GM18868 (cell line): Measurements from ENCODE around the gene NUDT21.
"Not testable (repeated sequence)": the region's sequence is repeated elsewhere in the genome, so short reads cannot be mapped to it uniquely, and the experiment has no call there.

Experiments used
- ATAC-seq: cut with Tn5 transposase; IDR thresholded peaks from one replicate; pipeline ENCODE4 v1.9.1; 2021; ENCODE audit warnings: mild to moderate bottlenecking, moderate library complexity; ENCODE audit not compliant: unreplicated experiment

NUDT21 gene

DNA sequence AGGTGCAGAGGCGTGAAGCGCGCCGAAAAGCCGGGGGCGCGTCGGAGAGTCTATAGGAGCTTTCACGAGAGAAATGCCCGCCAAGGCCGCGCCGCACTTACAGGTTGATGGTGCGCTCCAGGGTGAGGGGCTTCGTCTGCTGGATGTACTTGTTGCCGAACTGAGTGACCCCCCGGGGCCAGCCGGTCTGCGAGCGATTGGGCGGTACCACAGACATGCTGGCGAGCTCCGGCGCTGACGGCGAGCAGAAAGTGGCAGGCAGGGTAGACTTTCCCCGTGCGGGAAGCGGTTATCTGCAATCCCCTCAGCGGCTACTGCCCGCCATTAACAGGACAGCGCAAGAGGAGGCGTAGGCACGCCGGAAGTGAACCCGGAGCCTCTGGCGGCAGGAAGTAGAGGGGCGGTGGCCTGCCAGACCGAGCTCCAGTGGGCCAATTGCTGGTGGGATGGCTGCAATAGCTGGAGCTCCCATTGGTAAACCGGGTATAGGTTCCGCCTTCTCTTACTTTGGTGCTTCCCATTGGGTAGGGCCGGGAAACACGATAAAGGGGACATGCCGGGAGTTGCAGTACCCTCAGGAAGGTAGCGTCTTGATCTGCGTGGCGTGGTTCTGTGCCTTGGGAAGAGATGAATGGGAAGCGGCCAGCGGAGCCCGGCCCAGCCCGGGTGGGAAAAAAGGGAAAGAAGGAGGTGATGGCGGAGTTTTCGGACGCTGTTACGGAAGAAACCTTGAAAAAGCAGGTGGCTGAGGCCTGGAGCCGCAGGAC, at the start of gene NUDT21, which contains the start of gene OGFOD1:
TSS of gene NUDT21 (minus strand) at position 347 of the 767 bp plus-strand sequence. CDS start at position 217, 130 bp downstream.
TSS of gene OGFOD1 (plus strand) at position 569 of the 767 bp plus-strand sequence. CDS start at position 628, 59 bp downstream.
- ATAC-seq, result peak; percentile 98

DNA sequence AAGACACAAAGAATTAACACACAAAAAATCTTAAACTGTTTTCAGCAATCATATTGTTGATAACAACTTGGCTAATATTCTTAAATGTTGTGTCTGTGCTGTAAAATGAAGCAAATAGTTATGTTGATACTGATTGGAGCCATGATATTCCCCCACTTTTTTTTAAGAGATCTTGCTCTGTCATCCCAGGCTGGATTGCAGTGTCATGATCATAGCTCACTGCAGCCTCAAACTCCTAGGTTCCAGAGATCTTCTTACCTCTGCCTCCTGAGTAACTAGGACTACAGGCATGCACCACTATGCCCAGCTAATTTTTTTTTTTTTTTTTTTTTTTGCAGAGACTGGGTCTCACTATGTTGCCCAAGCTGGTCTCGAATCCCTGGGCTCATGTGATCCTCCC, 42.7 kb upstream of the NUDT21 start:
- no peak for ATAC-seq

DNA sequence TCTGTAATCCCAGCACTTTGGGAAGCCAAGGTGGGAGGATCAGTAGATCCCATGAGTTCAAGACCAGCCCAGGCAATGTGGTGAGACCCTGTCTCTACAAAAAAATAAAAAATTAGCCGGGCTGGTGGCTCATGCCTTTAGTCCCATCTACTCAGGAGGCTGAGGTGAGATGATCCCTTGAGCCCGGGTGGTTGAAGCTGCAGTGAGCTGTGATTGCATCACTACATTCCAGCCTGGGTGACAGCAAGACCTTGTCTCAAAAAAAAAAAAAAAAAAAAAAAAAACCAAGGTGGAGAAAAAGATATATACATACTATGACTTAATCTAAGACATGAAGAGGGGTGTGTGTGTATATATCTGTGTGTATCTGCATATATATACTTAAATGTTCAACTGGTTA, 42.0 kb upstream of the NUDT21 start:
- ATAC-seq, result no peak

DNA sequence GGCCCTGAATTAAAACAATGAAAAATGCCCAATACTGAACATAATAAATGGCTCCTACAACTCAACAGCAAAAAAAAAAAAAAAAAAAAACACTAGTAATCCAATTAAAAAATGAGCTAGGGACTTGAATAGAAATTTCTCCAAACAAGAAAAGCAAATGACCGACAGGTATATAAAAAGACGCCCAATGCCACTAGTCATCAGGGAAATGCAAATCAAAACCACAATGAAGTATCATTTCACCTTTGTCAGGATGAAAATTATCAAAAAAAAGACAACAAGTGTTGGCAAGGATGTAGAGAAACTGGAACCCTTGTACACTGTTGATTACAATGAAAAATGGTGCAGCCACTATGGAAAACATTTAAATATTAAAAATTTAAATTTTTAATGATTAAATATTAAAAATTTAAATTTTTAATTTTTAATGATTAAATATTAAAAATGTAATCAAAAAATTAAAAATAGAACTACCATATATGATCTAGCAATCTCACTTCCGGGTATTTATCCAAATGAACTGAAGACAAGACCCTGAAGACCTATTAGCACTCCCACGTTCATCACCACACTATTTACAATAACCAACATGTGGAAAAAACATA, 40.6 kb upstream of the NUDT21 start:
- no peak for ATAC-seq

DNA sequence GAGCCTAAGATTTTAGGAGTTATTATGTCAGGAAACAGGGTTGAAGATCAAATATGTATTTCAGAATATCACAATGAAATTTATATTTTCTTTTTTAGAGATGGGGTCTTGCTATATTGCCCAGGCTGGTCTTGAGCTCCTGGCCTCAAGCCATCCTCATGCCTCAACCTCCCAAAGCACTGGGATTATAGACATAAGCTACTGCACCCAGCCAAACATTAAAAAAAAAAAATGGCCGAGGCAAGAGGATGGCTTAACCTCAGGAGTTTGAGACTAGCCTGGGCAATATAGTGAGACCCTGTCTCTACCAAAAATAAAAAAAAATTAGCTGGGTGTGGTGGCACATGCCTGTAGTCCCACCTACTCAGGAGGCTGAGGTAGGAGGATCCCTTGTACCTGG, 37.7 kb upstream of the NUDT21 start:
- ATAC-seq, result not testable (repeated sequence)

GRCh38 chr16:56488035-56488434, 36.9 kb upstream of the NUDT21 start:
- ATAC-seq, result no peak

GRCh38 chr16:56483394-56483793, 32.3 kb upstream of the NUDT21 start:
- ATAC-seq, result no peak

DNA sequence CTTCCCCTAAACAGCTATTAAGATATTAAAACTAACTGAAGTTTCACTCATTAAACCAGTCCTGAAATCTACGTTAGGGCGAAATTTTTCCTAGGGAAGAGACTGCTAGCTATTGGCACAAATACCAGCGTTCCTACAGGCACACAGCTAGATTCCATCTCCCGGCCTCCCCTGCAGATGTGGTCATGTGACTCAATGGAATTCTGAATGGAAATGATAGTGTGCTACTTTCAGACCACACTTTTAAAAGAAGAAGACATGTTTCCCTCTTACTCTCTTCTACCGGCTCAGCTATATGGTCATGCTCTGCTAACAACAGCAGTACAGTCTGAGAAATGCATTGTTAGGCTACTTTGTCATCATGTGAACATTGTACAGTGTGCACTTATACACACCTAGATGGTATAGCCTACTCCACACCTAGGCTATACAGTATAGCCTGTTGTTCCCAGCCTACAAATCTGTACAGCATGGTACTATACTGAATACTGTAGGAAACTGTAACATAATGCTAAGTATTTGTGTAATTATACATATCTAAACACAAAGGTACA, 31.6 kb upstream of the NUDT21 start:
- ATAC-seq, result no peak

- no peak for ATAC-seq
These were observed 30.5 kb upstream of the NUDT21 start for GRCh38 chr16:56481468-56482122.

DNA sequence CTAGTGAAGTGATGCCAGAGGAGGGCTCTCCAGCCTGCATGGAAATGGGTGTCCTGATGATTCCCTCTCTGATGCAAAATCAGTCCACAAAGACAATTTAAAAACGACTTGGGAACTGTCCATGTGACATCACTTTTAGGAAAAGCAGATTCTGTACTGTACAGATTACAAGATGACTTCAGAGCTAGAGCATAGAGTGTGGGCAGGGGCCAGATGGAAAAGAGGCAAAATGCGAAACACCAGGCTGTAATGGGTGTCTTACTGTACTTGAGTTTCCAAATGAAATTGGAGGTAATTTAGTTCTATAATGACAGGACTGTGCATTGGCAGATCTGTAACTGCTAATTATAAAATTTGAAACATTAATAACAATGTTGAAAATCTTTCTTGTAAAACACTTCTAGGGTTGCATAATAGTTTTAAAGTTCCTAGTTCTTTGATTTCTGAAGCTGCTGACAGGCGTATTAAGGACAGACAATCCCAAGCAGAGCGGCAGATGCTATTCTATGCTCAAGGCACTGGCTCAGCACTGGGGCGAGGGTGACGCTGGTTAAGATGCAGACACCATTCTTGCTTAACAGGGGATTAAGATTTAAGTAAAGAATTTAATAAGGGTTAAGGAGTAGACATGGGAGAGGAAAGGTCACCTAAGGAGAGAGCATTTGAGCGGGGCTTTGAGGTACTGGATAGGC, 29.8 kb upstream of the NUDT21 start:
- ATAC-seq, result no peak

DNA sequence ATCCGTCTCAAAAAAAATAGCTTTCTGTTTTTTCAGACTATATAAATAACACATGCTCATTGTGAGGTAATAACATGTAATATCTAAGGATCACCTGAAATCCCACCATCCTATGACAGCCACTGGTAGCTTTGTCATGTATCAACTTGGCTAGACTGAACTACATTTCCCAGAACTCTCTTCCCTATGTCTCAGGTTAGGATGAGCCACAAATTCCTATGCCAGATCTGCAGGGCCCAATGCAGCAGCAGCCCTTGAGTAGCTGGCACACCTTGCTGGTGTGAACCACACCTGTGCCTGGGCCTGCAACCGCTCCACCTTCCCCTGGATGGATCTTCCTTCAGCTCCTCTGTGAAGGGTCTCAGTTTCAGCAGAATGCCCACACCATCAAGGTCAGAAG, 28.3 kb upstream of the NUDT21 start:
- ATAC-seq, result no peak

DNA sequence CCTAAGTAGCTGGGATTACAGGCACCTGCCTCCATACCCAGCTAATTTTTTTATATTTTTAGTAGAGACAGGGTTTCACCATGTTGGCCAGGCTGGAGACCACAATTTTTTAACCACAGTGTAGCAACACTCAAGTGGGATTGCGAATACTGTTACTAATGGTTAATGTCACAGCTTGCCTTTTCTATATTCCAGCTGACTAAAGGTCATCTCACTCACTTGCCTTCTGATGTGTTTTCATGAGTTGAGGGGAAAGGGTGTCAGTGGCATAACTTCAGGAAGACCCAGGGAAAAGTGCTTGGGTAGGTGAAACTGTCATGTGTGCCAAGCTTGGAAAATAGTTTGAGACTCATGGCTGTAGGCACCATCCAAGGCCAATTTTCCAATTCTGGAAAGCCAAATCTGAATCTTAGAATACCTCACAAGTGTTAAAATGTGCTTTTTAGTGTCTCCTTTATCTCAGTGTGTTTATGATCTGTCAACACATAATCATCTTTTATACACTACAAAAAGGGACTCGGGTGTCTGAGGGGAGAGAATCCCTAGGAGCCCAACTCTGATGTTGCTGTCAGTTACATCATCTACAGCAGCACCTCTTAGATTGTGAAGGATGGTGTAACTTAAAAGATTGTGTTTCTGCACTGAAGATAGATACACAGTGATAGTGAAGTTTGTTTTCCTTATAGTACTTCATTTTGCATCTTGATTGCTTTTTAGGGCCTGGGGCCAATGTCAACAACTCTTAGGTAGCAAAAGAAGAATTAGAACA, 27.3 kb upstream of the NUDT21 start:
- ATAC-seq, result no peak

DNA sequence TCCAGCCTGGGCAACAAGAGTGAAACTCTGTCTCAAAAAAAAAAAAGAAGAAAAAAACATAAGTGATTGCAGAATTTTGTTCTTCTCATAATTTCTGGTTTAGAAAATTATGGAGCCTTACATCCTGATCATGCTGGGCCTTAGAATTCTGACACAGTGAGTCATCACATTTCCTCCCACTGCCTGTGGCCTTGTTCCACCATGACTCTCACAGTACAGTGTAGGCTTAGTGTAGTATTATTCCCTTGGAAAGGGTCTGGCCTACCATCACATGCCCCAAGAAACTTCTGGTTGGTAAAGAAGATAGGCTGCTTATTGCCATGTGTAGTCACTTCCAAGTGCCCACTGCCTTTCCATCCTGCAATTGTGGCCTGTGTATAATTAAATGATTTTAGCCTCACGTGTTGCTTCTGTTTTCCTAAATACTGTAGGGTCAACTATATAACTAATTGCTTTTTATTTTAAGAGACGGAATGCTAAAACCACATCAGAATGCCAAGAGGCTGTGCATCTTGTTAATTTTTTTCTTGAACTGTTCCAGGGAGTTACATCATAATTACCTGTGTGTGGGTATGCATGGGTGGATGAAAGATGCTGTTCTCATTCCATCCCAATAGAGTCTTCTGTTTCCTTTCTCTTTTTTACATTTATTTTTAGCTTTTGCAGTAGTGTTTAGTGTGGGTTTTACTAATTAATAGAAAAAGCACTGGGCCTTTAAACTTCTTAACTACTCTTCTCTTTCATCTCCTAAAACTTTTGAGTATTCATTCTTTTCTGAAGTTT, 26.2 kb upstream of the NUDT21 start:
- no peak for ATAC-seq

DNA sequence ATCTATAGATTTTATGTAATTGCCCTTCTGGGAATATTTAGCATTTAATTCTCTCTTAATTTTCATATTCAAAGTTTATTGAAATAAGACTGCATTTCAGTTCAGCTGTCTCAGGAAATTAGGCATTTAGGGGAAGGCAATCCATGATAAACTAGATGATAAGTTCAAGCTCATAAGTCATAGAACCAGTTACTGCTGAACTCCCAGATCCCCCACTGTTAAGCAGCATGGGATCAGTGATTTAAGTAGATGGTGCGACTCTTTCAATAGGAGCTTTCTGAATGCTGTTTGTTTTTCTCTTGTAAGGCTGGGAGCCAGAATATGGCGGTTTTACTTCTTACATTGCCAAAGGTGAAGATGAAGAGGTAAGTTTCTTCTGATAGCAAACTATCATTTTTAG, 24.1 kb upstream of the NUDT21 start:
- no peak for ATAC-seq

DNA sequence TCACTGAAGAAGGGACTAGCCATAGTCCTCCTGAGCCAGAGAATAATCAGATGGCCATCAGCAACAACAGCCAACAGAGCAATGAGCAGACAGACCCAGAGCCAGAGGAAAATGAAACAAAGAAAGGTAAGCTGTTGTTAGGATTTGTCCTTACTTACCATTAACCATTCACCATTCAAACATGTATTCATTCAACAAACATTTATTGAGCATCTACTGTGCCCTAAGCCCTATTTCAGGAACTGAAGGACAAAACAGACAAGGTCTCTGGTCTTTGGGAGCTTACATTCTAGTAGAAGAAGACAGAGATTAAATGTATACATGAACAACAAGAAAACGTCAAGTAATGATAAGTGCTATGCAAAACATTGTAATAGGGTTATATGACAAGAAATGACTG, 19.5 kb upstream of the NUDT21 start:
- ATAC-seq, result no peak

GRCh38 chr16:56470232-56470631, 19.1 kb upstream of the NUDT21 start:
- ATAC-seq, result no peak

DNA sequence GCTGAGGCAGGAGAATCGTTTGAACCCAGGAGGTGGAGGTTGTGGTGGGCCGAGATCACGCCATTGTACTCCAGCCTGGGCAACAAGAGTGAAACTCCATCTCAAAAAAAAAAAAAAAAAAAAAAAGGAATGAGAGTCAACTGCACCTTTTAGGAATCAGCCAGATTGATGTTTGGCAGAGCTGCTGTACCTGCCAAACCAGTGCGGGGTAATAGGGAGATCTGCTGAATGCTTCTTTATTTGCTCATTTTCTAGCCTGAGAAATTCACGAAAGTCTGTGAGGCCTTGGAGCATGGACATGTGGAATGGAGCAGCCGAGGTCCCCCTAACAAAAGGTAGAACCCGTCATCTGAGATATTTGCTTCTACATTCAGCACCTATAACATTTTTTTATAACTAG, 18.6 kb upstream of the NUDT21 start:
- ATAC-seq, result no peak

DNA sequence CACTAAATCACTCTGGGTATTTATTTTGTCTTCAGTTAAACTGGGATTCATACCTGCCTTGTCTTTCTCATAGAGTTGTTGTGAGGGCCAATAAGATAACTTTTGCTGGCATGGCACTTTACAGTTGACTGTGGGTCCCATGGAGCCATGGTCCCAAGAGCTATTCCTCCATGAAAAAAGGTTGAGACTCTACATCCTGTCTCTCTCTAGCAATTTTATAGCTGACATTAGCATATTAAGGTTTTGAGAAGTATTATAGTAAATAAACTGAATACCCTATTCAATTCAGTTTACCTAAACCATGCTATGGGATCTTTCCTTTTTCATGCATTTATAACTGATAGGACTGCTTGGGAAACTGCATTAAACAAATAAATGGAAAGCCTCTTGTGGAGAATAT, 17.7 kb upstream of the NUDT21 start:
- ATAC-seq, result no peak

DNA sequence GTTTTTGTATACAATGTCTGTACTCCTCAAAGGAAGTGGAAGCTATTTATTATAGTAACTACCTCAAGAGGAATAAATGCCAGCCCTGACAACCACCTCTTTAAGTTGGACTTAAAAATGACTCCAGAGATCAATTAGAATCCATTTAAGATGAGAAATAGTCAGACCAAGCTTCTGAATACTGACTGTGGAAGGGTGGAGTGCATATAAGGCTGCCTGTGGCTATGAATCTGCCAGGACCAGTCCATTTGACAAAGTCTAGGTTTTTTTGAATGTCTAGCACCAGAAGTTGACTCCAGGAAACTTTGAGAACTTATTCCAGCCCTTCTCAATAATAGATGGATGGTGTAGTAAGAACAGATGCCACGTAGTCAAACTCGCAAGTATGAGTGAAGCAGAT, 15.2 kb upstream of the NUDT21 start:
- no peak for ATAC-seq

DNA sequence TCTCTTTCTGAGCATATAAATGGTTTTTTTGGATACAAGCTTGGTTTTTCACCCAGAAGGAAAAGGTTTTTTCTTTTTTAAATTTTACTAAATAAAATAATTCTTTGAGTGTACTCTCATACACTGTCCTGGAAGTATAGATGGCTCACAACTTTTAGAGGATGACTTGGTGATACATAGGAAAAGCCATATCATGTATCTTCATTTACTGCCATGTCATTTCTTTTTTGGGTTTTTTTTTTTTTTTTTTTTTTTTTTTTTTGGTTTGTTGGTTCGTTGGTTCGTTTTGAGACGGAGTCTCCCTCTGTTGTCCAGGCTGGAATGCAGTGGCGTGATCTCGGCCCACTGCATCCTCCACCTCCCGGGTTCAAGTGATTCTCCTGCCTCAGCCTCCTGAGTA, 12.0 kb upstream of the NUDT21 start:
- ATAC-seq, result no peak
